ENCODE data around the gene ZEB2. TPM values are rescaled to one million over a fixed set of nuclear protein-coding genes. Genes with fewer than 3 reads are reported as not detected.
A peak's percentile ranks its signal among the peaks of the same experiment; 100 is the strongest.

Gene ZEB2
- total and polyA plus RNA-seq, 2 of the 8 experiments (the other 6 are each of a cell fraction or from before 2014, with no cell fraction given): 0.38 TPM; not detected in 1

DNA sequence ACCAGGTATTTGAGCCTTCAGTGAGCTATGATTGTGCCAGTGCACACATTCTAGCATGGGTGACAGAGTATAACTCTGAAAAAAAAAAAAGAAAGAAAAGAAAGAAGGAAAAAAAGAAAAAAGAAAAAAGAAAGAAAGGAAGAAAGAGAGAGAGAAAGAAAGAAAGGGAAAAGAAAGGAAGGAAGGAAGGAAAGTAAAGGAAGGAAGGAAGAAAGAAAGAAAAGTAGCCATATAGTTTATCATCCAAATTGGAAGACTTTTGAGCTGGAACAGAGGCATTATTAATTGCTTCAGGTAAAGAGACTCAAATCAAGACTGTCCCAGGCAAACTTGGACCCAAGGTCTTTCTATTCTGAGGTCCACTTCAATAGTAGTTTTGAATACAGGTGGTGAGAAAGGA, 32.9 kb upstream of the ZEB2 start:
- Histone ChIP-seq H3K4me2 (ENCODE audit: insufficient read depth in 1 of 2, low read depth in 2 of 2, low read length in 2 of 2) (no peak overlapping the region), H3K79me2 (ENCODE audit: control insufficient read depth in 1 of 2, insufficient read depth in 2 of 2, low read length in 2 of 2) (no peaks in the 10 kb centered on the region), H3K9ac (replicated peaks in 1 of 4; ENCODE audit: extremely low read depth in 1 of 4, low read depth in 3 of 4, low read length in 3 of 4) (no peak overlapping the region), H3K9me3 (ENCODE audit: insufficient read depth in 2 of 2, low read depth in 1 of 2, low read length in 1 of 2) (no peaks in the 10 kb centered on the region), H3K36me3 (ENCODE audit: control insufficient read depth in 2 of 4, insufficient read depth in 4 of 4, low read length in 3 of 4) (no peaks in the 10 kb centered on the region), H3K23me2 (ENCODE audit: low read depth, low read length) (no peaks in the 10 kb centered on the region; the same call in 1 of the 2 replicates), H2BK20ac (ENCODE audit: low read length) (peak overlapping the region; percentile 73; the same call in 1 of the 2 replicates), H3K27ac (ENCODE audit: low read depth, low read length) (no peak overlapping the region), H2BK5ac (ENCODE audit: low read depth, low read length) (no peak overlapping the region), H4K8ac (ENCODE audit: extremely low read depth, insufficient read depth, low read length) (no peak overlapping the region), H3K14ac (ENCODE audit: insufficient read length) (no peak overlapping the region), H3K18ac (ENCODE audit: extremely low read depth, low read length) (no peak overlapping the region), H3K23ac (ENCODE audit: insufficient read length) (no peak overlapping the region), H2BK120ac (replicated peaks; ENCODE audit: low read depth, low read length) (no peak overlapping the region), H3K79me1 (ENCODE audit: low read depth, low read length) (no peaks in the 10 kb centered on the region), H3K4me1 (replicated peaks in 1 of 4; ENCODE audit: control insufficient read depth in 3 of 4, insufficient read depth in 4 of 4, low read length in 3 of 4) (peaks cover 0 to 7% (median 0%) of the 10 kb centered on the region in 4 experiments; a peak in 2 of 7 replicates), H3K56ac (replicated peaks; ENCODE audit: insufficient read length, low read depth, low read length) (no peak overlapping the region), H4K5ac (ENCODE audit: insufficient read length, low read depth, low read length) (no peak overlapping the region), H3K27me3 (replicated peaks in 1 of 4; ENCODE audit: control insufficient read depth in 3 of 4, extremely low read depth in 1 of 4, insufficient read depth in 3 of 4, low read length in 3 of 4) (no peaks in the 10 kb centered on the region), H4K20me1 (replicated peaks in 1 of 2; ENCODE audit: control insufficient read depth in 1 of 2, insufficient read depth in 2 of 2, low read length in 2 of 2) (no peaks in the 10 kb centered on the region), H3K4me3 (ENCODE audit: extremely low read depth in 1 of 4, insufficient read depth in 2 of 4, low read depth in 3 of 4, low read length in 4 of 4) (no peak overlapping the region), H3K4ac (replicated peaks; ENCODE audit: insufficient read length, low read depth, low read length) (no peak overlapping the region), H2BK12ac (ENCODE audit: low read depth, low read length) (no peak overlapping the region), H4K91ac (replicated peaks; ENCODE audit: insufficient read length, low read length) (no peak overlapping the region), H2BK15ac (ENCODE audit: low read length) (no peak overlapping the region), H2AFZ (ENCODE audit: low read length) (no peak overlapping the region), H2AK5ac (ENCODE audit: low read depth, low read length) (no peak overlapping the region)
- ChIA-PET CTCF (ENCODE audit: partially characterized antibody) (interaction anchor here (0.8 kb wide), 1 partner anchor 10 kb away, joined by 3 read pairs; no protein-coding TSS in a partner anchor), POLR2A (ENCODE audit: partially characterized antibody) (no interaction called here)
- TF ChIP-seq POU5F1 (IDR thresholded peaks at IDR 0.05; ENCODE audit: low read depth, low read length) (no peak), EP300 (IDR thresholded peaks at IDR 0.05; ENCODE audit: borderline replicate concordance in 1 of 2, low read depth in 2 of 2, low read length in 2 of 2) (no peak), RFX5 (IDR thresholded peaks at IDR 0.05; ENCODE audit: borderline replicate concordance, low read depth, low read length) (no peak), CHD1 (IDR thresholded peaks at IDR 0.05; ENCODE audit: low read depth, low read length) (no peak), MAFK (IDR thresholded peaks at IDR 0.05; ENCODE audit: low read depth, low read length) (no peak), SP1 (IDR thresholded peaks at IDR 0.05; ENCODE audit: low read depth, low read length) (no peak), SP2 (IDR thresholded peaks at IDR 0.05; ENCODE audit: low read length) (no peak), GTF2F1 (IDR thresholded peaks at IDR 0.05; ENCODE audit: borderline replicate concordance, low read depth, low read length) (no peak), CTBP2 (IDR thresholded peaks at IDR 0.05; ENCODE audit: borderline replicate concordance, insufficient read depth, insufficient read length, low read length) (no peak), TBP (IDR thresholded peaks at IDR 0.05; ENCODE audit: low read depth, low read length) (no peak)
- TF ChIP-seq, protein P1, sequence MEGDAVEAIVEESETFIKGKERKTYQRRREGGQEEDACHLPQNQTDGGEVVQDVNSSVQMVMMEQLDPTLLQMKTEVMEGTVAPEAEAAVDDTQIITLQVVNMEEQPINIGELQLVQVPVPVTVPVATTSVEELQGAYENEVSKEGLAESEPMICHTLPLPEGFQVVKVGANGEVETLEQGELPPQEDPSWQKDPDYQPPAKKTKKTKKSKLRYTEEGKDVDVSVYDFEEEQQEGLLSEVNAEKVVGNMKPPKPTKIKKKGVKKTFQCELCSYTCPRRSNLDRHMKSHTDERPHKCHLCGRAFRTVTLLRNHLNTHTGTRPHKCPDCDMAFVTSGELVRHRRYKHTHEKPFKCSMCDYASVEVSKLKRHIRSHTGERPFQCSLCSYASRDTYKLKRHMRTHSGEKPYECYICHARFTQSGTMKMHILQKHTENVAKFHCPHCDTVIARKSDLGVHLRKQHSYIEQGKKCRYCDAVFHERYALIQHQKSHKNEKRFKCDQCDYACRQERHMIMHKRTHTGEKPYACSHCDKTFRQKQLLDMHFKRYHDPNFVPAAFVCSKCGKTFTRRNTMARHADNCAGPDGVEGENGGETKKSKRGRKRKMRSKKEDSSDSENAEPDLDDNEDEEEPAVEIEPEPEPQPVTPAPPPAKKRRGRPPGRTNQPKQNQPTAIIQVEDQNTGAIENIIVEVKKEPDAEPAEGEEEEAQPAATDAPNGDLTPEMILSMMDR (IDR thresholded peaks at IDR 0.05; ENCODE audit: control extremely low read depth in 1 of 3, insufficient read depth in 1 of 3, low read depth in 1 of 3, low read length in 3 of 3): no peak
- TF ChIP-seq, protein P2, sequence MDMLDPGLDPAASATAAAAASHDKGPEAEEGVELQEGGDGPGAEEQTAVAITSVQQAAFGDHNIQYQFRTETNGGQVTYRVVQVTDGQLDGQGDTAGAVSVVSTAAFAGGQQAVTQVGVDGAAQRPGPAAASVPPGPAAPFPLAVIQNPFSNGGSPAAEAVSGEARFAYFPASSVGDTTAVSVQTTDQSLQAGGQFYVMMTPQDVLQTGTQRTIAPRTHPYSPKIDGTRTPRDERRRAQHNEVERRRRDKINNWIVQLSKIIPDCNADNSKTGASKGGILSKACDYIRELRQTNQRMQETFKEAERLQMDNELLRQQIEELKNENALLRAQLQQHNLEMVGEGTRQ (IDR thresholded peaks at IDR 0.05; ENCODE audit: low read length): no peak
- no peak for DNase-seq (ENCODE audit: low read depth in 1 of 2, low spot score in 2 of 2)
- no peak for FAIRE-seq
